Natural killer cell (primary cell): ENCODE results near the gene CDH16. TPM values are rescaled to one million over a fixed set of nuclear protein-coding genes. Genes with fewer than 3 reads are reported as not detected.

Source experiments
- ATAC-seq, 3 donors: fragments of 150-1000 bp in 2 of 3; fragments of 200-7000 bp in 1 of 3; cut with Tn5 transposase; 1 replicate in 1 of 3; 2 replicates in 2 of 3; pipeline ENCODE4 v1.10.0; 2021; ENCODE audit warnings: mild to moderate bottlenecking in 2 of 3, moderate library complexity in 2 of 3
- DNase-seq, 2 donors: peaks; one replicate each; pipeline versions ENCODE4 v3.0.0 to v3.0.0-alpha.2; 2013 to 2021; ENCODE audit warnings: mixed read lengths in 1 of 2
- H3K27ac ChIP-seq: one replicate; pipeline ENCODE4 v1.5.1; 2013; ENCODE audit warnings: mild to moderate bottlenecking, low read length
- H3K27me3 ChIP-seq: one replicate; pipeline ENCODE4 v1.6.1; 2013; ENCODE audit warnings: low read length; ENCODE audit not compliant: control insufficient read depth, insufficient read depth
- H3K36me3 ChIP-seq: one replicate; pipeline ENCODE4 v1.6.1; 2013; ENCODE audit warnings: low read length; ENCODE audit not compliant: control insufficient read depth, insufficient read depth
- H3K4me1 ChIP-seq: one replicate; pipeline ENCODE4 v1.6.1; 2013; ENCODE audit warnings: low read length; ENCODE audit not compliant: control insufficient read depth, insufficient read depth
- H3K4me3 ChIP-seq: one replicate; pipeline ENCODE4 v1.5.1; 2013; ENCODE audit warnings: low read length
- H3K9me3 ChIP-seq: one replicate; pipeline ENCODE4 v1.6.1; 2013; ENCODE audit warnings: low read length; ENCODE audit not compliant: control insufficient read depth, insufficient read depth
- H3K27ac Mint-ChIP-seq, 2 donors: one replicate each; pipeline ENCODE4 v1.8.0; 2022; ENCODE audit warnings: mild to moderate bottlenecking in 2 of 2, mixed read lengths in 2 of 2, moderate library complexity in 1 of 2
- H3K27me3 Mint-ChIP-seq, 2 donors: one replicate each; pipeline ENCODE4 v1.8.0; 2022; ENCODE audit warnings: low read depth in 2 of 2, mixed read lengths in 2 of 2
- H3K36me3 Mint-ChIP-seq: one replicate; pipeline ENCODE4 v1.8.0; 2022; ENCODE audit warnings: mixed read lengths
- H3K4me1 Mint-ChIP-seq, 2 donors: one replicate each; pipeline ENCODE4 v1.8.0; 2022; ENCODE audit warnings: mixed read lengths in 2 of 2
- H3K4me3 Mint-ChIP-seq: one replicate; pipeline ENCODE4 v1.8.0; 2022; ENCODE audit warnings: mild to moderate bottlenecking, moderate library complexity, mixed read lengths
- H3K9me3 Mint-ChIP-seq, 2 donors: one replicate each; pipeline ENCODE4 v1.8.0; 2022; ENCODE audit warnings: mixed read lengths in 2 of 2
- CTCF ChIP-seq: fragments of 200-600 bp; IDR thresholded peaks from one replicate; pipeline ENCODE4 v1.8.0; 2022; ENCODE audit warnings: antibody characterized with exemption
- WGBS: methylation state at CpG from one replicate; pipeline ENCODE4 v1.1.7; 2013; ENCODE audit warnings: missing lambda C conversion rate; ENCODE audit not compliant: insufficient coverage; 5-methylcytosine and 5-hydroxymethylcytosine counted together
- intact Hi-C: fragments of 100-400 bp; cut with micrococcal nuclease; formaldehyde crosslinking; loops from one replicate; pipeline ENCODE4 v1.14.2; 2022
- total RNA-seq, 4 donors: library from RNA; stranded (reverse); fragments of 120-200 nt in 1 of 4; gene quantifications; one replicate each; pipeline versions ENCODE4 v1.2.3 to v1.2.4, GENCODE V29; 2013 to 2022

The CDH16 gene
- total RNA-seq, 3 donors from 2014 or later (not counting 1 experiment from before 2014, with no cell fraction given), result not detected

GRCh38 chr16:66899945-66900710 is 18.6 kb downstream of the CDH16 start:
- intact Hi-C loops, result no loop called here
- H3K4me1 Mint-ChIP-seq, result peaks cover 0 to 10% of the 10 kb centered on the region in 2 donors
- 67% methylated on average over 8 of the region's 9 CpGs for WGBS

GRCh38 chr16:66899310-66899944 is 19.3 kb downstream of the CDH16 start:
- peaks cover 2% of the 10 kb centered on the region for H3K4me1 ChIP-seq
- no peak overlapping the region for H3K27ac Mint-ChIP-seq
- no peaks in the 10 kb centered on the region for H3K27me3 Mint-ChIP-seq
- no peak overlapping the region for H3K27ac ChIP-seq
- no peaks in the 10 kb centered on the region for H3K36me3 ChIP-seq
- H3K36me3 Mint-ChIP-seq, result no peaks in the 10 kb centered on the region
- H3K4me3 Mint-ChIP-seq, result no peak overlapping the region
- H3K9me3 Mint-ChIP-seq, result no peaks in the 10 kb centered on the region
- H3K4me1 Mint-ChIP-seq, result peaks cover 0 to 17% of the 10 kb centered on the region in 2 donors
- intact Hi-C loops, result no loop called here
- TF ChIP-seq CTCF, result no peak
- 93% methylated on average over 6 of the region's 6 CpGs for WGBS
- no peak for DNase-seq
- H3K27me3 ChIP-seq, result no peaks in the 10 kb centered on the region
- no peak for ATAC-seq
- no peak overlapping the region for H3K4me3 ChIP-seq
- H3K9me3 ChIP-seq, result no peaks in the 10 kb centered on the region

More at GRCh38 chr16:66899945-66900710, 18.6 kb downstream of the CDH16 start:
- Histone ChIP-seq H3K27ac (no peak overlapping the region), H3K4me3 (no peak overlapping the region), H3K9me3 (no peaks in the 10 kb centered on the region), H3K36me3 (no peaks in the 10 kb centered on the region), H3K27me3 (no peaks in the 10 kb centered on the region), H3K4me1 (peaks cover 2% of the 10 kb centered on the region)
- Mint-ChIP-seq H3K27ac (no peak overlapping the region), H3K27me3 (no peaks in the 10 kb centered on the region), H3K4me3 (no peak overlapping the region), H3K9me3 (no peaks in the 10 kb centered on the region), H3K36me3 (no peaks in the 10 kb centered on the region)
- no peak for DNase-seq
- no peak for TF ChIP-seq CTCF
- no peak for ATAC-seq

- ATAC-seq (no peak), DNase-seq (no peak)
- H3K27ac Mint-ChIP-seq, result peak overlapping the region in 1 of 2 donors; percentile 7
- no peak overlapping the region for H3K4me3 Mint-ChIP-seq
- TF ChIP-seq CTCF, result no peak
- 73% methylated on average over 2 of the region's 2 CpGs for WGBS
- Histone ChIP-seq H3K9me3 (no peaks in the 10 kb centered on the region), H3K36me3 (no peaks in the 10 kb centered on the region), H3K27me3 (no peaks in the 10 kb centered on the region), H3K4me3 (no peak overlapping the region), H3K4me1 (peaks cover 2% of the 10 kb centered on the region), H3K27ac (no peak overlapping the region)
- H3K9me3 Mint-ChIP-seq, result no peaks in the 10 kb centered on the region
- no peaks in the 10 kb centered on the region for H3K27me3 Mint-ChIP-seq
- no peaks in the 10 kb centered on the region for H3K36me3 Mint-ChIP-seq
- H3K4me1 Mint-ChIP-seq, result peaks cover 0 to 22% of the 10 kb centered on the region in 2 donors
- intact Hi-C loops, result no loop called here
Measured at GRCh38 chr16:66898933-66899309, 19.8 kb downstream of the CDH16 start.
